HG02623 (cell line): Measurements from ENCODE around the gene ABCG1.

Source experiments
- ATAC-seq: cut with Tn5 transposase; IDR thresholded peaks from one replicate; pipeline ENCODE4 v1.9.1; 2021; ENCODE audit warnings: moderate library complexity; ENCODE audit not compliant: unreplicated experiment

Gene ABCG1

DNA sequence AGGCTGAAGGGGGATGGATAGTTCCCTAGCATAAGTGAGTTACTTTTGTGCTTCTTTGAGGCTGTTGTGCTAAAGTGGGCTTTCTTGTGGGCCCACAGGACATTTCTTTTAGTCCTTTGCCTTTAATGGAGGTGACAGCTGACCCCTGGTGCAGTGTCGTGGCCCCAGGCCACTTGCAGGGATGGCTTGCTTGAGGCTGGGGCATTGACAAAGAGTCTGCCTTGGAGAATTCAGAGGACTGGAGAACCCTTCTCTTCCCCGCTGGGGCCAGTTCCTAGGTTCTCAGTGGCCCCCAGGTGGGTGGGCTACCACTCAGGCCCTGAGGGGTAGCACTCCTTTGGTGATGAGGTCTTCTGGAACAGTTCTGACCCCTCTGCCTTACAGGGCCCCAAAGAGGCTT lies 12.8 kb downstream of the ABCG1 start:
- no peak for ATAC-seq

DNA sequence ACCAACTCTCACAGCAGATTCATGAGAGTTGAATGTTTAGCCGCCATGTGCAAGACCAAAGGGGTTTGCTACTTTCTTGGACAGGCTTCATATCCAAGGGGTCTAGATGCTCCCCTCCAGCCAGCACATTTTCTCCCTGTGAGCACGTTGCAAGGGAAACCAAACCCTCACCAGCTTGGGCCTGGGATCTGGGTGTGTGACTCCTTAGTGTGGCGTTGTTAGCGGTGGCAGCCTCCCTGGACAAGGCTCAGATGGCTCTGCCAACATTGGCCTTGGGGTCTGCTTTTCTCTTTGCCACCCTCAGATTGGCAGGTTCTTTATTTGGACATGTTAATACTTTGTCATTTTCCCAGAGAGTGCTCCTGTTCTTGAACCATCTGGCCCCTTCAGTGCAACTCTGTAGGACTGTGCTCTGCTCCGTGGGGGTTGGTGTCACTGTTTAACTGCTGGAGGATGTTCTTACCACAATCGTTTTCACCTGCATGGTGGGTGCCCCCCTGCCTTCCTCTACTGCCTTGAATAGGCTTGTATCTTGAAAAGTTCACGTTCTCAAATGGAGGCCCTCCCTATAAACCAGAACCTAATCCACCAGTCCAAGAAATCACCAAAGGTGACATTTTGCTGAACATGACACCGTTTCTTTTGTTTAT lies 13.4 kb downstream of the ABCG1 start:
- no peak for ATAC-seq

DNA sequence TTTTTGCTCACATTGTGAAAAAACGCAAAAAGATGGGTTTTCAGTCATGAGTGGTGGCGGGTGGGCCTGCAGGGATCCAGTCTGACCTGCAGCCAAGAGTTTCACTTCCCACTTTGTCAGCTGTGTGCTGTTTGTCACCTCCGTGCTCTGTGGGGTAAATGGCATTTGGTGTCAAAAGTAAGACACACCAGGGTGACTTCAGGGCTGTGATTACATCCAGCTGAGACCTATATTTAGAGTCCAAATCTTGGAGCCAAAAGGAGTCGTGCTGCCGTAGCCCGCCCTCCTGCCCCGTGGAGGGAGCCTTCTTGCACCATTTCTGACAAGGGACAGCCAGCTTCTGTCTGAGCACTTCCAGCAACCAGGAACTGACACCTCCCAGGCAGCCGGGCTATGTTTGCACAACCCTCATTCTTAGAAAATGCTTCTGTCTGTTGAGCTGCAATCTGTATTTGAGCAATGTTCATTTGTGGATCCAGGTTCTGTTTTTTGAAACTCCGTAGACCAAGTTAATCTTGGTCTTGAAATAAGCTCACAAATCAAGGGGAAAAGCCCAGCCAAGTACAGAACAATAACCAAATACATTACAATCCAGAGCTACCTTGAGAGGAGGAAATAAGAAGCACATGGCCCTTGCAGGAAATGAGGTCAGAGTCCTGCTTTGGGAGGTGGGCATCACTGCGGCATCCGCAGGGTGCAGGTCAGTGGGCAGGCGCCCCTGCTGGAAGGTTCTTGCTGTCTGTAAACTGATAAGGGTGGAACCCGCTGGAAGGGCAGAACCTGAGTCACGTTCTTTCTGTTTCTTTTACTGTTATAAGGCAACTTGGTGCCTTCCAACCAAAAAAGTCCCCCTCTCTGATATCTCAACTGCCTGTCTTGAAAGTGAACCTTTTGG lies 14.4 kb downstream of the ABCG1 start:
- ATAC-seq = peak; percentile 36

DNA sequence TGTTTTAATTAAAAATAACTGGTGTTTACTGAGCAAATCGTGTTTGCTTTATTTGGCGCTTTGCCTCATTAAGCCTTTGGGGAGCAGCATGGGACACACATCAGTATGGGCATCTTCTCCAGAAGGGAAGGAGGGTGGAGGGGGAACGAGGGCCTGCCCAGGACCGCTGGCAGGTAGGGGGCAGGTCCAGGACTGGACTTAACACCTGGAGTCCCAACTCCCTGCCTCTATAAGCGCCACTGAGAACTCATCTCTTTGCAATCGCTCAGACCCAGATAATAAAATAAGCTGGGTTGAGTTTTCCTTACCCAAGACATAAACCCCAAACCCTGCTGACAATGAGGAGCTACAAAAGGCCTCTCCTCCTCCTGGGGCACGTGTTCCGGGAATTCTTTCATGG lies 15.1 kb downstream of the ABCG1 start:
- no peak for ATAC-seq

DNA sequence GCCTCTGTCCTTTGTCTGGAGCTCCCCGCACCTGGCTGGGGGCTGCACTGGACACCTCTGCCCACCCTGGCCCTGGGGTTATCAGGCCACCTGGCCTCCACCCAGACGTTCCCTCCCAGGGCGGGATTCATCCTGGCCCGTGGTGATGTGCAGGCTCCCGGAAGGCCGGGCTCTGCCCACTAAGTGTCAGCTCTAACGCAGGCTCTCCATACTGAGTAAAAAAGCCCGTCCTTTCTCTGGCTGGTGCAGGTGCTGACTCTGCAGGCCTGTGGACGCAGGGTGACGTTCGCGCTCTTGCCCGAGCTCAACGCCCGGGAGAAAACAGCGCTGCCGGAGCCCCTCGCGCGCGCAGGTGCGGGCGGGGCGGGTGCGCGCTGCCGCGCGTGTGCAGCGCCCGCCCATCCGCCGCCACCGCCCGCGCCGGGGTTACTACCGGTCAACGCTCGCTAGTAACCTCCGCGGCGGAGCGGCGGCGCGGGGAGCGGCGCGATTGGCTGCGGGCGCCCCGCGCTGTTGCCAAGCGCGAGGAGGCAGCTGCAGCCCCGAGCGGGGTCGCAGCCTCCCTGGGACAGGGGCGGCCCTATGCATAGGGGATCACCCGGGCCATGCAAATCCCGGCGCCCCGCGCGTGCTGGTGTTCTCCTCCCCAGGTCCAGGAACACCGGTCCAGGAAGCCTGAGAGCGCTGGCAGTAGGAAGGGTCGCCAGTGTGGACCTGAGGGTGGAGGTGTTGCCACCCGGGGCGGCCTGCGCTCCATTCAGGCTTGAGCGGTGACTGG lies 15.7 kb downstream of the ABCG1 start:
- peak; percentile 23 for ATAC-seq

DNA sequence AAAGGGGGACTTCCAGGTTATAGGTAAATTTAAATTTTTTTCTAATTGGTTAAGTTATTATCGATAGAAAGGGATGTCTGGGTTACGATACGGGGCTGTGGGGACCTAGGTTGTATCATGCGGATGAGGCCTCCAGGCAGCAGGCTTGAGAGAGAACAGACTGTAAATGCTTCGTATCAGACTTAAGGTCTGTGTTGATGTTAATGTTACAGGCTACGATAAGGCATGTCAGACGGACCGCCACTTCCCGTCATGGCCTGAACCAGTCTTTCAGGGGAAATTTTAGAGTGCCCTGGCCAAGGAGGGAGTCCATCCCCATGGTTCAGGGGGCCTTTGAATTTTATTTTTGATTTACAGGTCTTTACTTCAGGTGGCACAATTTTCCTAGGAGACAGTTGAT lies 16.7 kb downstream of the ABCG1 start:
- ATAC-seq = no peak

DNA sequence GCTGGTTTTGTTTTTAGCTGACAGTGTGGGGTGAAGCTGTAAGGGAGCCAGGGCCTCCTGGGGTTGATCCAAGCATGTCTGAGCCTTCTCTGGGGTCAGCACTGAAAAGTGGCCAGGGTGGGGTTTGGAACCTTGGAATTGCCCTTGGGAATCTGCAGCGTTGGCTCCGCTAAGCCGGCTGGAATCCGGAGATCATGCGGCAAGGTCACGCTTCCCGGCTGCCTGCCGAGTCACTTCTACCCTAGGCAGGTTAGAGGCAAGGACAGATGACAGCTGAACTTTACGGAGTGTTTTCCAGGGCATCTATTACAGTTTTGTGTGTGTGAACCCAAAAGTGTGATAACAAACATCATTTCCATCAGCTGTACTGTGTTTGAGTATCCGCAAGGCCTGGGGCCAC lies 17.1 kb downstream of the ABCG1 start:
- no peak for ATAC-seq

DNA sequence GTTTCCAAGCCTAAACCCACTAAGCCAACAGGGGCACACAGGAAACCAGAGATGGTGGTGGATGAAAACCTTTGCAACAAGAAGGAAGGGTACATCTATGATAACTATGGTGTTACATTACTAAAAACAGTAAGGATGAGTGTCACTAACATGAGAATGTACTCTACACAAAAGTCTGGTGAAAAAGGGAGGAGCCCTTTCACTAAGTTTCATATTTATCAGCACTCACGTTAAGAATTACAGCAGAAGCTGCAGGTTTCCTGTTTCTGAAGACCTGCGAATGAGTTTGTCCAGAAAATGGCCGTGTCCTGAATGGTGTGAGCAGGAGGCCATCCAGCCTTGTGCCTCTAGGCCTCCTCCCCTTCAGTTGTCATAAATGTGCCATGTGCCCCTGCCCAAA lies 17.8 kb downstream of the ABCG1 start:
- no peak for ATAC-seq

DNA sequence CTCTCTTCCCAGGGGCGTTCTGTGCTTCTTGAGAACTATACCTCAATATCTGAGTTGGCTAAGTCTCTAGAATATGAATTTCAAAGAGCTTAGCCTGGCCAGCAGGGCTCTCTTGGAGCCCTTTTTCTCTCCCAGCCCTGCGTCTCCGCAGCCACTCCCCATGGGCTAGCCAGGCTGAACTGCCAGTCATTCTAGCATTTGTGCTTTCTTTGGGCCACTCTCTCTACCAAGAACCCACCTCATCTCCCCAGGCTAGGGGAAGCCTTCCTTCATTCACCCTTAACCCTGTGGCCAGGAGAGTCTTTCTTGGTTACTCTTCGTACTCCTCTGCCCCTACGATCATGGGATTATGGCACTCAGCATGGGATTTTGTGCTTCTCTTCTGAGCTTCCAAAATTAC lies 18.2 kb downstream of the ABCG1 start:
- ATAC-seq = no peak

DNA sequence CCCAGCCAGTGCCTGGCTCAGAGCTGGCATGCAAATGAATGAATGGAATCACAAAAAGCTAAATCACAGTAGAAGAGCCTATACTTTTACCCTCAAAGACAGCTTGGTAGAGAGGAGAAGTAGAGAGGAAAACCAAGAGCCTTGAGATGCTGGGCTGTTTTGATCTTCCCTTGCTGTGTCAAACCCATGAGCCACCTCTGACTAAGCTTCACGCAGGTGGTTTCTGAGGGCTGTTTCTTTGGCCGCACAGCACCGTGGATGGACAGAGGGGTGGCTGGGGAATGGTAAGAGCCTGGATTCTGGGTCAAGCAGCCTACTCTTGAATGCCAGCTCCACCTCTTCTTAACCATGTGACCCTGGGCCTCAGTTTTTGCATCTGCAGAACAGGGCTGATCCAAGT lies 18.6 kb downstream of the ABCG1 start:
- ATAC-seq = no peak

DNA sequence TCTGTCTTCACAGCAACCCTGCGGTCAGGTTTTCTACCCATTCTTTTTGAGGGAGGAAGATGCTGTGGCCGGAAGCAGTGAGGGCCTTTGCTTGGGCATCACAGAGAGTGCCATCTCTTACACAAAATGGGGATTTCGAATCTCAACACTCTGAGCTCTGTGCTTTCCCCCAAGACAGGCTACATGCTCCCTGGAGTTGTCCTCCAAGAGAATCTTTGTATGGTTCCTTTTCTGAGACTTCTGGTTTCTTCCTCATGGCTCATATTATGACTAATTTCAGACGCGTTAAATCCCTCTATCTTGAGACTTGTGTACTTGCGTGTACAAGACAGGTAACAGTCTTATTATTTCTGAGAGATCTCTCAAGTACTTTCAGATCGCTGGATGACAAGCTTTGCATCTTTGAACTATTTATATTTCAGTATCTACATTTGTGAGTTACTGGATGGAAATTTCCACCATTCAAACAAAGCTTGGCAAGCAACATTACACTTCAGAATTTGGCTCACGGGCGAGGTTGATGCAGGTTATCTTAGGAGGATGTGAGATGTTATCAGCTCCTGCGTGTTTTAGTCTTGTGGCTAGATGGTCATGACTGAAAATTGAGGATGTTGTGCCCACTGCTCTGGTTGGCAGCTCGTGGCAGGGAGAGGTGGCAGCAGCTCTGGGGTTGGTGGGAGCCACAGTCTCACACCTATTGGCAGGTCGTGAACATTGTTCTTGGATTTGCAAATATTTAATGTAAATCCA lies 19.4 kb downstream of the ABCG1 start:
- no peak for ATAC-seq

DNA sequence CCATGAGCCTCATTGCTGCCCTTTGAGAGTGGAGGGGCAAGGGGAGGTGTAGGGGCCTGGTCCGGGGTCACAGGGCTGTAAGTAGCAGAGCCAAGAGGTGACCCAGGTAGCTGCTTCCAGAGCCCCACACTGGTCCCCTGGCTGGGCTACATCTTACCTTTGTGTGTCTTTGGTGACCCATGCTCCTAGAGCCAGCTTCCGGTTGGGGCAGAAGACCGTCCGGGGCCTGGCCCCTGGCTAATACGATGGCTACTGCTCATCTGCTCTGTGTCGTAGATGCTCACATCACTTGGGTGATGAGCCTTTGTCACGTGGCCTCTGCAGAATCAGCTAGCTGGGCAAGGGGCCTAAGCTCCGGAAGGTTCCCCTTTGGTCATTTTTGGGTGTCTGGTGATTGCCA lies 20.6 kb downstream of the ABCG1 start:
- ATAC-seq = no peak

DNA sequence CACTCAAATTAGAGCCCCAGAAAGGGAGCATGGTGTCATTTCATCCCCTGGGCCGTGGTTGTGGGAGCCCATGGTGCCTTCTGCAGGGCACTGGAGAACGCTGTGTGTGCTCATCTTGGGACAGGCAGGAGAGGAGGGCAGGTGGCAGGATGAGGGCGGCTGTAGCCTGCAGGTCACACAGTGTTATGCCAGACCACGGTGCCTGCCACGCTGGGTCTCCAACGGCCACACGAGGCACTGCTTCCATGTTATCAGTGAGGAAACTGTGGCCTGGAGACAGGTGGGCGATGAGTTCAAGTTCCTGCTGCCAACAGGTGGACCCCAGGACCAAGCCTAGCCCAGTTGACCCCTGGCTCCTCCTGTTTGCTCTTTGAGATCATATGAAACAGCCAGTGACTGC lies 21.0 kb downstream of the ABCG1 start:
- ATAC-seq = no peak

DNA sequence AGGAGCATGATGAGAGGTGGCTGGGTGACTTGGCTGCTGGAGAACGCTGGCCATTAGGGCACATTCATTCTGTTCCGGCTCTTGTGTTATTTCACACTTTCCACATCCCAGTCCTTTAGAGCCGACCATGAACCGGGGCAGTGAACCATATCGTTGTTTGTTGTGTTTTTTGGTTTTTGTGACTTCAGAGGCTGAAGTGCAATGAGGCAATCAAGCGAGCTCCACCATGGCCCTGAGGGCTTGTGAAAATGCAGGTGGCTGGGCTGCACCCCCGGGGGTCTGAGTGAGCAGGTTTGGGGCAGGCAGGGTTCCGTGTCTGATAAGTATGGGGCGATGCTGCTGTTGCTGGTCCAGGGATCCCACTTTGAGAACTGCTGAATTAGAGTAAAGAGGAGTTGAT lies 23.7 kb downstream of the ABCG1 start:
- no peak for ATAC-seq

DNA sequence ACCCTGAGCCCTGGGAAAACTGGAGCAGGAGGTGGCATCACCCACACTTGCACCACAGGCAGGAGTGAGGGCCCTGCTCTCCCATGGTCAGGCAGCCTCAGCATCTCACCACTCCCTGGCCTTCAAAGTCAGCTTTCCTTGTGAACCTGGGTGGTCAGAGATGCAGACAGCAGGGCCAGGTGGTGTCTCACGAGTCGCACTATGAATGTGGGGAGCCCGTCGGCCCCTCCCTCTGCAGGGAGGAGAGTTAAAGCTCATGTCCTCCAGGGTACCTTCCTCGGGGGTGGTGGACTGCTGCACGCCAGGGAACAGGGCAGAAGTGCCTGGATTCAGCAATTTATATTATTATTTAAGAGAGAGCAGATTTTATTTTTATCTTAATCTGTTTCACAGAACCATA lies 24.1 kb downstream of the ABCG1 start:
- no peak for ATAC-seq

DNA sequence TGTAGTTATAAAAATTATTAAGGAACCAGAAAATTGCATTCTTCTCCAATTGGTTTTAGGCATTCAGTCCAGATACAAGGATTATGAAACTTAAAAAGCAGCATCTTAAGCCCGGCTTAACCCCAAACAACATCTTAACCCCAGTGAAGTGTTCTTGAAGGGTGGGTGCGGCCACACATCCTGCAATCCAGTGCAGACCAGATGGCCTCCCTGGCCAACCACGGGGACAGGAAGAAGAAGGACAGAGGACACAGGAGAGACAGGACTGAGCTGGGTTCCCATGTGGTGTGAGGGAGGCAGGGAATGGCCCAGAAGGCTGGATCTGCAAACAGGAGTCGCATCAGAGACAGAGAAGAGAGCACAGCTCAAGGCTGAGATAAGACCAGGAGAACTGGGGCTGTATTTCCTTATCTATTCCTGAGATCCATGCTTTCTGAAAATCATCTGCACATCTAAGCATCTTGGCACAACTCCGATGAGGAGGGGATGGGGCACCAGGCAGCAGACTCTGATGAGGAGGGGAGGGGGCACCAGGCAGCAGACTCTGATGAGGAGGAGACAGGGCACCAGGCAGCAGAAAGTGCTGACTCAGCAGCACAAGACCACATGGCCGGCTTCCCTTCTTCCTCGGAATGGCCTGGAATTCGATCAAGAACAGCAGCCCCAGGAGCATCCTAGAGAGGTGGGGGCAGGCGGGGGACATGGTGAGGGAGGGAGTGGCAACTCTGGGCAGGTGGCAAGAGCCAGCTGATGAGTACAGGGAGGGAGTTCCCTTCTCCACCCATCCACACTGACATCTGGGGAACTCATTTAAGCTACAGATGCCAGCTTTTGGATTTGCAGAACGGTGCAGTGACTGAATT lies 26.6 kb downstream of the ABCG1 start:
- ATAC-seq = no peak

DNA sequence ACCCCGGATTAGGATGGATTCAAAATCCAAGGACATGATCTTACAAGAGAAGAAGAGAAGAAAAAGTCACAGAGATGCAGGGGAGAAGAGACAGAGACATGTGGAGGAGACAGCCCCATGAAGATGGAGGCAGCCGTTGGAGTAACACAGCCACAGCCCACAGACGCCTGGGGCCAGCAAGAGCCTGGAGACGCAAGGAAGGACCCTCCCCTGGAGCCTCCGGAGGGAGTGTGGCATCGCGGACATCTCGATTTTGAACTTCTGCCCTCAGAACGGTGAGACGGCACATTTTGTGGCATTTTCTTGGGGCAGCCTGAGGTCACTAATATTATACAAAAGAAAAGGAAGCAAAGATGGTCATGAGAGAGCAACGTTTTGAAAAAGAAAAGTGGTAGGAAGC lies 28.8 kb downstream of the ABCG1 start:
- no peak for ATAC-seq

DNA sequence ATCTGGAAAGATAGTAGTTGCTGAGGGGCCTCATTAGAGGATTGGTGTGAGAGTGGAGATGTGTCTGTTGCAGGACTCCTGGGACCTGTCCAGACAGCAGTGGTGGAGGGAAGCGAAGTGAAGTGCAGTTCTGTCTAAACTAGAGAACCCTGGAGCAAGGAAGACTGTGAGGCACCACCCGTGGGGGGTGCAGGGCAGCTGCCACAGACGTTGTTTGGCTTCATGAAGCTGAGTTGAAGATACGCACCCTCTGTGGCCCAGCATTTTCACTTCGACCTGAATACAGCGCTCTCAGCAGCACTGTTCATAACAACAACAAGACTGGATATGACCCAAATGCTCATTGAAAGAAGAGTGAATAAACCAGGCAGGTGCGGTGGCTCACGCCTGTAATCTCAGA lies 29.3 kb downstream of the ABCG1 start:
- no peak for ATAC-seq

DNA sequence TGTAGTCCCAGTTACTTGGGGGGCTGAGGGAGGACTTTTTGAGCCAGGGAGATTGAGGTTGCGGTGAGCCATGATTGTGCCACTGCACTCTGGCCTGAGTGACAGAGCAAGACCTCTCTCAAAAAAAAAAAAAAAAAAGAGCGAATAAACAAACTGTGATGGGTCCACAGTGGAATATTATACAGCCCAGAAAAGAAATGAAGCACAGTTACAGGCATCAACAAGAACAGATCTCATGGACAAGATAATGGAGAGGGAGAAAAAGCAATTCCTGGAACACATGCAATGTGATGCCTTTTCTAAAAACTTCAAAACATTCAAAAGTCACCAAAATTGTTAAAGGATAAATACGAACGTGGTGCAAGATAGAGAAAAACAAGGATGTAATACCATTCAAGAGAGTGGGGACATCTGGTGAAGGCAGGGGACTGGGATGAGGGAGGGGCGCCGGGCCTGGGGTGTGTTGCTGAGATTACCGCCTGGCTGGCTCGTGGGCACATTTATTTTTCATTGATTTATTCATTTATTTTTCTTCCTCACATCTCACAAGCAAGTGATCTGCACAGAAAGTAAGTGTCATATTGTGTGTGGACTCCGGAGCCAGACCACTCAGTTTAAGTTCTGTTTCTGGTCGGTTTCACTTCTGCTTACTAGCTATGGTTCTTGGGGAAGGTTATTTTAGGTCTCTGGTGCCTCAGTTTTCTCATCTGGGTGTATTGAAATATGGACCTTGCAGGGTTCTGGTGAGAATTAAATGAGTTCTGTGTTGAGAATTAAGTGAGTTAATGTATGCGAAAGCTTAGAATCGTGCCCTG lies 30.1 kb downstream of the ABCG1 start:
- peak; percentile 77 for ATAC-seq
